Thymus (tissue), 11 donors: ENCODE results near the gene SLC4A1. TPM values are rescaled to one million over a fixed set of nuclear protein-coding genes. Genes with fewer than 3 reads are reported as not detected.

Experiments
- DNase-seq, 9 donors: peaks; one replicate each; pipeline ENCODE4 v3.0.0-alpha.2; 2013; ENCODE audit warnings: low spot score in 9 of 9, low read depth in 6 of 9, missing footprints in 1 of 9
- H3K27ac ChIP-seq, 2 donors: one replicate each; pipeline ENCODE4 v1.5.1; 2013; ENCODE audit warnings: control low read depth in 1 of 2, low read depth in 1 of 2, low read length in 1 of 2, mild to moderate bottlenecking in 1 of 2, moderate library complexity in 1 of 2
- H3K27me3 ChIP-seq, 2 donors: one replicate each; pipeline ENCODE4 v1.5.1; 2013; ENCODE audit warnings: low read length in 1 of 2; ENCODE audit not compliant: control insufficient read depth in 2 of 2, insufficient read depth in 1 of 2
- H3K36me3 ChIP-seq, 2 donors: one replicate each; pipeline ENCODE4 v1.5.1; 2013; ENCODE audit warnings: low read length in 1 of 2, mild to moderate bottlenecking in 1 of 2, moderate library complexity in 1 of 2; ENCODE audit not compliant: control insufficient read depth in 2 of 2, insufficient read depth in 2 of 2
- H3K4me1 ChIP-seq, 2 donors: one replicate each; pipeline ENCODE4 v1.5.1; 2013; ENCODE audit warnings: low read length in 2 of 2; ENCODE audit not compliant: control insufficient read depth in 2 of 2, insufficient read depth in 2 of 2
- H3K4me3 ChIP-seq, 2 donors: one replicate each; pipeline ENCODE4 v1.5.1; 2013; ENCODE audit warnings: low read length in 2 of 2, control low read depth in 1 of 2, mild to moderate bottlenecking in 1 of 2
- H3K9me3 ChIP-seq, 2 donors: one replicate each; pipeline ENCODE4 v1.5.1; 2013; ENCODE audit warnings: low read length in 1 of 2, mild to moderate bottlenecking in 1 of 2; ENCODE audit not compliant: control insufficient read depth in 2 of 2, insufficient read depth in 1 of 2
- WGBS: extraction: QIAGEN DNeasy Blood & Tissue Kit; methylation state at CpG from one replicate; pipeline ENCODE4 v1.1.7; 2013; 5-methylcytosine and 5-hydroxymethylcytosine counted together
- polyA plus RNA-seq: library from polyadenylated mRNA; stranded (reverse); fragments of 200-250 nt; gene quantifications from one replicate; pipeline ENCODE4 v1.2.3, GENCODE V29; 2013
- total RNA-seq: library from RNA; stranded (reverse); fragments of 120-200 nt; gene quantifications from one replicate; pipeline ENCODE4 v1.2.4, GENCODE V29; 2013
- donor health status: healthy.

Gene SLC4A1
- total and polyA plus RNA-seq, 2 donors = 0.37 to 6.9 TPM

DNA sequence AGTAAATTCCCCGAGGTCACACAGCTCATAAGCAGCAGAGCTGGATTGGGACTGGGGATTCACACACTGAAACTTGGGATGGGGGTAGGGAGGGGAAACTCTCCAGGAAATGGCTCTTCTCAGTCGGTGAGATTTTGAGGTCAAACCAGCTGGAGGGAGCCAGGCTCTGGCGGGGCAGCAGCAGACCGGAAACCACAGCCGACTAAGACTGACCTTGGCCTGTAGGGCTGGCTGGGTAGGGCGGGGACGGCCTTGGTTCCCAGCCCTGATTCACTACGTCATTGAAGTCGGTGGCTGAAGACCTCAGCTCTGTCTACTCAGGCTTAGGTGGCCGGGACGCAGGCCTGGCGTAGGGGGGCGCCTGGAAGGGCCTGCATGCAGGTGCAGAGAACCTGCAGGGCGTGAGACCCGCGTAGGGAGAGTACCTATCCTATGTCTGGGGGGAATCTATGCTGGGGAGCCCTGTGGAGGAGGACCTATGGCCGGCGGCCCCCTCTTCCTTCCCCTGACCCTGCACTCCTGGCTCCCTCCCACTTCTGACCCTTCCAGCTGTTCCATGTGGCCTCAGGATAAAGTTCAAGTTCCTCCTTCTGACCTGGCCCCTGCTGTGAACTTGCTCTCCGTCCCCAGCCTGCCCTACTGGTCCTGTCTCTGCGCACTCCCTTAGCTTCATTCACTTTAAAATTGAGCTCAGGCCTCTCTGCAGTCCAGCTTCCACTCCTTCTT is 11.9 kb upstream of the SLC4A1 start:
- Histone ChIP-seq H3K36me3 (no peaks in the 10 kb centered on the region), H3K27ac (no peak overlapping the region), H3K27me3 (peaks cover 0 to 36% of the 10 kb centered on the region in 2 donors), H3K4me3 (no peak overlapping the region), H3K4me1 (peaks cover 0 to 8% of the 10 kb centered on the region in 2 donors), H3K9me3 (no peaks in the 10 kb centered on the region)
- WGBS = 34% methylated on average over 20 of the region's 20 CpGs
- DNase-seq = peak in 1 of 9 donors; percentile 14

DNA sequence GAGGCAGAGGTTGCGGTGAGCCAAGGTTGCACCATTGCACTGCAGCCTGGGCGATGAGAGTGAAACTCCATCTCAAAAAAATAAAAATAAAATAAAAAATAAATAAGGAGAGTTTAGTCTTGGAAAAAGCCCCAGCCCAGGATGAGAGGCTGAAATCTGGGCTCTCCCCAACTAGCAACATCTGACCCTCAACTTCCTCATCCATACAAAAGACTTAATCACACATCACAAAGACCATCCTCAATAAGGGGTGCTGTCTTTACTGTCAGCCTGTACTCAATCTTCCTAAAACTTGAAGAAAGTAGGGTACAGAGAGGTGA is 11.4 kb upstream of the SLC4A1 start:
- Histone ChIP-seq H3K9me3 (no peaks in the 10 kb centered on the region), H3K27me3 (peaks cover 0 to 36% of the 10 kb centered on the region in 2 donors), H3K4me1 (peaks cover 0 to 8% of the 10 kb centered on the region in 2 donors), H3K36me3 (no peaks in the 10 kb centered on the region), H3K27ac (no peak overlapping the region), H3K4me3 (no peak overlapping the region)
- 98% methylated on average over 2 of the region's 2 CpGs for WGBS
- DNase-seq = no peak

DNA sequence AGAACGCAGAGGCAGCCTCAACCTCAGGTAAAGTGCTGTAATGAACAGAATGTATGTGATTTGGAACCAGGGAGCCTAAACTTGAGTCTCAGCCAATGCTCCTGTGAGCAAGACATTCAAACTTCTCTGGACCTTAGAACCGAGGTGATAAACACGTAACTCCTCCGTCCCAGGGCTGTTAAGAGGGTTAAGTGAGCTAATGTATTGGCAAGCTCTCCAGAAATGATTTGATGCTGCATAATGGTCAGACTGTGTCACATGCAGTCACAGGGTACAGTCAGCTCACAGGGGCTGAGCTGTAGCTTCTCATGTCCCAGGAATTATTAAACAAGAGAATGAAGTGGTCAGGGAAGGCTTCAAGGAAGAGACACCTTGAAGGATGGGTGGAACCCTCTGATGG is 10.0 kb upstream of the SLC4A1 start:
- peaks cover 0 to 38% of the 10 kb centered on the region in 2 donors for H3K27me3 ChIP-seq
- H3K9me3 ChIP-seq = no peaks in the 10 kb centered on the region
- H3K27ac ChIP-seq = no peak overlapping the region
- H3K4me1 ChIP-seq = peaks cover 0 to 8% of the 10 kb centered on the region in 2 donors
- no peak for DNase-seq
- WGBS = 96% methylated on average over 4 of the region's 4 CpGs
- H3K36me3 ChIP-seq = no peaks in the 10 kb centered on the region
- no peak overlapping the region for H3K4me3 ChIP-seq

DNA sequence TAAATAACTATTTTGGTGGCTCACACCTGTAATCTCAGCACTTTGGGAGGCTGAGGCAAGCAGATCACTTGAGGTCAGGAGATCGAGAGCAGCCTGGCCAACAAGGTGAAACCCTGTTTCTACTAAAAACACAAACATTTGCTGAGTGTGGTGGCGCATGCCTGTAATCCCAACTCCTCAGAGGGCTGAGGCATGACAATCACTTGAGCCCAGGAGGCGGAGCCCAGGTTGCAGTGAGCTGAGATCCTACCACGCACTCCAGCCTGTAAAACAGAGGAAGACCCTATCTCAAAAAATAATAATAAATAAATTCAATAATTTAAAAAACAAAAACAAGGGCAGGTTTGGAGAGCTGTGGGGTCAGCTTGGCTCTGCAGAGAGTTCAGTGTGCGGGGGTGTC is 5.7 kb upstream of the SLC4A1 start:
- WGBS = 96% methylated on average over 5 of the region's 5 CpGs

GRCh38 chr17:44272954-44273353 is 5.0 kb upstream of the SLC4A1 start:
- Histone ChIP-seq H3K36me3 (no peaks in the 10 kb centered on the region), H3K9me3 (no peaks in the 10 kb centered on the region), H3K4me3 (no peak overlapping the region), H3K27me3 (peaks cover 0 to 24% of the 10 kb centered on the region in 2 donors), H3K27ac (no peak overlapping the region), H3K4me1 (no peaks in the 10 kb centered on the region)
- no peak for DNase-seq
- 94% methylated on average over 6 of the region's 6 CpGs for WGBS

More for the DNA sequence above, 5.7 kb upstream of the SLC4A1 start:
- H3K4me3 ChIP-seq = no peak overlapping the region
- no peak for DNase-seq
- no peaks in the 10 kb centered on the region for H3K36me3 ChIP-seq
- H3K9me3 ChIP-seq = no peaks in the 10 kb centered on the region
- H3K27ac ChIP-seq = no peak overlapping the region
- H3K27me3 ChIP-seq = peaks cover 0 to 24% of the 10 kb centered on the region in 2 donors
- H3K4me1 ChIP-seq = no peaks in the 10 kb centered on the region

DNA sequence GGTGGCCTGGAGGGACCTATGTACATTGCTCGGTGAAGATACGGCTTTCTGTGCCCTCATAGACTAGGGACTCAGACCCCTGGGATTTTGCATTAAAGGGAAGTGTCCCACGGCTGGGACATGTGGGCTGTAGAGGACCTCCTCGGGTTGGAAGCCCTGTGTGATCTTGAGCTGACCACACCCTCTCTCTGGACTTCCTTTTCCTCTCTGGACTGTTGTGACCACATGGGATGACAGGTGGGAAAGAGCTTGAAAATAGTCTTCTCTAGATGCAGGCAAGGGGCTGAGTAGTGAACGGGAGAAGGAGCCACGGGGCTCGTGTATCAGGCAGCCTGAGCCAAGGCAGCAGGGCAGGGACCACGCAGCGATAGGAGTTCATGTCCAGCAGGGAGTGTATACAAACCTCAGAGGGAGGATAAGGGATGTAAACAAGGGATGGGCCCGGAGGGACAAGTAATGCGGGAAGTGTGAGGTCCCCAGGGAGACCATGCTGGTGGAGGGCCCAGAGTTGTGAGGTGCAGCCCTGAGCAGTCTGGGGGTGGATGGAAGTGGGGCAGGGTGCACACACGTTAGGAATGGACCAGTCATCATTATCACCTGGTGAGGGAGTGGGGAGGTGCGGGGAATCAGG is 4.5 kb upstream of the SLC4A1 start:
- DNase-seq = no peak
- 90% methylated on average over 13 of the region's 13 CpGs for WGBS

DNA sequence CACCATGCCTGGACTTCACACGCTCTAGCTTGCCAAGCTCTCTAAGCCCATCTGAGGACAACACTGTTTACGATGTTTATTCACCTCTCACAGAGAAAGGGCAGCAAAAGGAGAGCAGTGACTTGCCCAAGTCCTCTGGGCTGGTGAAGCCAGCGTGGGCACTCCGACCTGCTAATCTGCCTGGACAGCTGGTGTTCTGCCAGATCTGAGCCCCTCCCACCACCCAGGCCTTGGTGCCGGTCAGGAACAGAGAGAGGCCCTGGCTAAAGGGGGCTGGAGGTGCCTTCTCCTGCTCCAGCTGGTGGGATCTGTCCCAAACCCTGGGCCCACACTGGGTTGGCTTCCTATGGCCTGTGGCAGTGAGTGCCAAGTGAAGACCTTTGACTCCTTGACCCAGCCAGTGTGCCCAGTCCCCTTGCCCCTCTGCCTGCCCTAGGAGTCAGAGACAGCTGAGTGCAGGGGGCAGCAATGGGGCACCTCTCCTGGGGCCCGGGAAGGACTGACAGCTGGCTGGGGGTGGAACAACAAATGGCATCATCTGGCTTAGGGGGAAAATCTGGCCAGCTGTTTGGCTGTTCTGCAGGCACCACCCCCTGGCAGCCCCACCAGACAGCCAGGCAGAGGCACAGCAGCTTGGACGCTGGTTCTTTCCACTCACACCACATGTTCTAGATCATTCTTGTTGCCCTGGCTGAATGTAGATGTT is 1.8 kb upstream of the SLC4A1 start:
- Histone ChIP-seq H3K9me3 (no peaks in the 10 kb centered on the region), H3K4me1 (no peaks in the 10 kb centered on the region), H3K27ac (no peak overlapping the region), H3K27me3 (peaks cover 0 to 17% of the 10 kb centered on the region in 2 donors), H3K4me3 (no peak overlapping the region), H3K36me3 (no peaks in the 10 kb centered on the region)
- 93% methylated on average over 7 of the region's 7 CpGs for WGBS
- DNase-seq = no peak

More for the DNA sequence above, 4.5 kb upstream of the SLC4A1 start:
- Histone ChIP-seq H3K36me3 (no peaks in the 10 kb centered on the region), H3K4me1 (no peaks in the 10 kb centered on the region), H3K4me3 (no peak overlapping the region), H3K9me3 (no peaks in the 10 kb centered on the region), H3K27ac (no peak overlapping the region), H3K27me3 (peaks cover 0 to 24% of the 10 kb centered on the region in 2 donors)

DNA sequence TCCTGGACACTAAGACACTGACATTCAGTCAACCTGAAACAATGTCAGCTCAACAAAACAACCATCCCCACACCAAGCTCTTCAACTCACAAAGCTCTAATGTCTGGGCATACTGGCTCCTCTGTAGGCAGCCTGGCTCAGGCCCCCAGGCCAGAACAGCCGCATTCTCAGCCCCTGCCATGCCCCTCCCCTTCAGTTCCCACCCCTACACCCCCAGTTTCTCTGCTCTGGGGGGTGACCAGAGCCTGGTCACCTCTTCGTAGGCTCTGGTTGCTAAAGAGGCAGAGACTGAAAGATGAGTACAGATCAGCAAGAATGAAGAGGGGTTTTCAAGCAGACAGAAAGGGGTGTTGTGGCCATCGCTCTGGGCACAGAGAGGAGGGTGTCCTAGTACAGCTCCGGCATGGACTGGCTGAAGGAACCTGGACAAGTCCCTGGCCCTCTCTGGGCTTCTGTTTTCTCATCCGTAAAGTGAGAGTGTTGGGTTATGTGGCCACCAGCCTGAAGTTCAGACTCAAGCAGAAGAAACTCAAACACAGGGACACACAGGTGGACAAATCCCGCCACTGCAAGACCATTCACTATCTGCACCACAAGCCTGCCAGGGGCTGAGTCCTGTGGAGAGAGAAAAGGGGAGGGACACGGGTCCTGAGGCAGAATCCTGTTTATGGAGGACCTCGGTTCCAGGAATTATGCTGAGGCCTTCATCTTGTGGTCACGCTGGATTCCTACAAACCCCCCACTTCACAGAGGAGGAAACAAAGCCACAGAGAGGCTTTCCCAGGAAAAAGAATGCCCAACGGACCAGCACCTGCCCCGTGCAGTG is 987 bp upstream of the SLC4A1 start:
- no peaks in the 10 kb centered on the region for H3K9me3 ChIP-seq
- H3K27ac ChIP-seq = no peak overlapping the region
- 84% methylated on average over 11 of the region's 11 CpGs for WGBS
- H3K36me3 ChIP-seq = no peaks in the 10 kb centered on the region
- DNase-seq = no peak
- peaks cover 0 to 16% of the 10 kb centered on the region in 2 donors for H3K27me3 ChIP-seq
- H3K4me1 ChIP-seq = no peaks in the 10 kb centered on the region
- no peak overlapping the region for H3K4me3 ChIP-seq

- Histone ChIP-seq H3K9me3 (no peaks in the 10 kb centered on the region), H3K4me3 (no peak overlapping the region), H3K36me3 (no peaks in the 10 kb centered on the region), H3K27me3 (peaks cover 0 to 7% of the 10 kb centered on the region in 2 donors), H3K27ac (no peak overlapping the region), H3K4me1 (no peaks in the 10 kb centered on the region)
- WGBS = 97% methylated on average over 5 of the region's 5 CpGs
- no peak for DNase-seq
Observed at GRCh38 chr17:44267165-44267455, 825 bp downstream of the SLC4A1 start.
